HG02981 (cell line): Measurements from ENCODE around the gene GTF2F1.
"Not testable (repeated sequence)": the region's sequence is repeated elsewhere in the genome, so short reads cannot be mapped to it uniquely, and the experiment has no call there.

Source experiments
- ATAC-seq: cut with Tn5 transposase; IDR thresholded peaks from one replicate; pipeline ENCODE4 v1.9.1; 2021; ENCODE audit warnings: mild to moderate bottlenecking, moderate library complexity; ENCODE audit not compliant: unreplicated experiment

The GTF2F1 gene

DNA sequence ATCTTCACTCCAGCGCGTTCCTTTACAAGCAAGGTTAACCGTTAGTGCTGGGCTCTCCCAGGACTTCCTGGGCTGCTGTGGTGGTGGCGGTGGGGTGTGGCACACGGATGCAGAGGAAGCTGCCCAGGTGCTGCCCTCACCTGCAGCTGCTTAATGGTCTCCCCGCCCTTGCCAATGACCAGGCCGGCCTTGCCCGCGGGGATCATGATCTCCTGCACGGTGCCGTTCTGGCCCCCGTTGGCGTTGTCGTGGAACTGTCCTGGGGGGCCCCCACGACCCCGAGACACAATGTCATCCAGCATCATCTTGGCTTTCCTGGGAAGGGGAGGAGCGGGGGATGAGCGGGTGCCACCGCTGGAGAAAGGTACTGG lies 25.6 kb upstream of the GTF2F1 start:
- no peak for ATAC-seq

DNA sequence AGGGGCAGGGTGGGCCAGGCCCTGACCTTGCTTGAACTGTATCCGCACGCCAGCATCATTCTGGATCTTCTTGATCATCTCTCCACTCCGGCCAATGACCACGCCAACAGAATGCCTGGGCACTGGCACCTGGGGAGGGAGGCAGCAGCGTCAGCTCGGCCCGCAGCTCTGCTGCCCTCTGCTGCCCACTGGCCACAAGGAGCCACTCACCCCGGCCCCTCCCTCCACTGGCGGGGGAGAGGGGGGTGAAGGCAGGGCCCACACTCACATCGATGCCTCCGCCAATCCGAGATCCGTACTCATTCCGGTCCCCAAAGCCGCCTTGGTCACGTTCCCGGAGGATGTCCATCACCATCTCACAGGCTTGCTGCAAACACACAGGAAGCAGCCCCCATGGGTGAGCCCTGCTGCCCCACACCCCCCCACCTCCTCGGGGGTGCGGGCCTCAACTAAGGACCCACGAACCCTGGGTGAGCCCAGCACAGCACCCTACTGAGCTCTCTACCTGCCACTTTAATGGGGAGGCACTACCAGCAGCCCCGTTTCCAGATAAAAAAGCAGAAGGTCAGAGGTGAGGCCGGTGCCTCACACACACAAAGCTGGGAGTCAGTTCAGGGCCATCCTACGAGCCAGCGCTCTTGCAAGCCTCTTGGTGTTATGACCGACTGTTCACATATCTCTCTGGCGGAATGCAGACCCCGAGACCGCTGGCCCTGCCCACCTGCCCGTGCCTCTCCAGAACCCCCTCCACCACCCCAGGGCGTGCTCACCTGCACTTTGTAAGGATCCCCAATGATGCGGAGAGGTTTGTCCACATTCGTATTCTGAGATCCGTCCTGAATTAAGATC lies 25.0 kb upstream of the GTF2F1 start:
- ATAC-seq = no peak

DNA sequence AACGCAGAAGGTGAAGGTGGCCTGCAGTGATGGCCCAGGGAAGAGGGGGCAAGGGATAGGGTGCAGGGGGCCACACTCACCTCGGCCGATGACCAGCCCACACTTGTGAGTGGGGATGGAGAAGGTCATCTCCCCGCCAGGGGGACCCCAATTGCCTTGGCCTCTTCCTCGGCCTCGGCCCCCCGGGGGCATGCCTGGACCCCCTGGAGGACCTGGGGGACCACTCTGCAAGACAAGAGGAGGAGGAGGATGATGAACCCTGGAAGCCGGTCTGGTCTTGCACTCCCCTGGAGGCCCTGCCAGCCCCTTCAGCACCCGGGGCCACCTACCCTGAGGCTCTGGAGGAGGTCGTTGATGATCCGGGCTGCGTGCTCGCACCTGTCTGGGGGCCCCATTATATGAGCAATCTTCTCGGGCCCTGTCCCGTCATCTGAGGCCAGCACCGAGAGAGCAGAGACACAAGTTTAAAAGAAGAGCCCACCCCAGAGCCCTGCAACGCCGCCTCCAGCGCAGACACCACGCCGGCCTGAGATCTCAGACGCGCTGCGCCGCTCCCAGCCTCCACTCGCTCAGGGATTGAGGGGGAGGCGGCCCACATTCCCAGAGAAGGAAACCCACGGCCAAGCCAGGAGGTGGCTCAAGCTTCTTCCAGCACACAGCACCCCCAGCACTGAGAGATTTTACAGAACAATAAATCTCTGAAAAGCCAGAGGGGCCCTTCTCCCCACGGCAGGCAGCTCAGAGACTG lies 23.9 kb upstream of the GTF2F1 start:
- ATAC-seq = no peak

DNA sequence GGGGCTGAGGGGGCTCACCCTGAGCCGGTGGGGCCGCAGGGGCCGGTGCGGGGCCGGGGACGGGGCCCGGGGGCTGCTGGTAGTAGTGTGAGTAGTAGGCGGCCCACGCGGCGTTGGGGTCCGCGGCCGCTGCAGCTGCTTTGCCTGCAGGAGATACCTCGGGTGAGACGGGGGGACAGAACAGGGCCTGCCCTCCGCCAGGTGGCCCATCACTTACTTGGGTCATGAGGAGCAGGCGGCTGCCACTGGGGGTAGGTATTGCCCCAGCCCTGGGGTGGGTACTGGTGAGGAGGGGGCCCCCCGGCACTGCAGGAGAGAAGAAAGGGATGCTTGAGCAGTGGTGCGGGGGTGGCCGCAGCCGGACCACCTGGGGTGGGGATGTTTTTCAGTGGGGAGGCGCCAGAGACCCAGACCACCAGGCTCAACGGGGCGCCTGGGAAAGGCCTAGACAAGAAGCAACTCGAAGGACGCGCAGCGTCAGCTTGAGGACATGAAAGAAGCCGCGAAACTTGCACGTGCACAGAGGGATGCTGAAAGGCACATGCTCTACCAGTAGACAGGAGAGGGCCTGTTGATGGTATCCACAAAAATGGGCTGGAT lies 22.7 kb upstream of the GTF2F1 start:
- ATAC-seq = no peak

DNA sequence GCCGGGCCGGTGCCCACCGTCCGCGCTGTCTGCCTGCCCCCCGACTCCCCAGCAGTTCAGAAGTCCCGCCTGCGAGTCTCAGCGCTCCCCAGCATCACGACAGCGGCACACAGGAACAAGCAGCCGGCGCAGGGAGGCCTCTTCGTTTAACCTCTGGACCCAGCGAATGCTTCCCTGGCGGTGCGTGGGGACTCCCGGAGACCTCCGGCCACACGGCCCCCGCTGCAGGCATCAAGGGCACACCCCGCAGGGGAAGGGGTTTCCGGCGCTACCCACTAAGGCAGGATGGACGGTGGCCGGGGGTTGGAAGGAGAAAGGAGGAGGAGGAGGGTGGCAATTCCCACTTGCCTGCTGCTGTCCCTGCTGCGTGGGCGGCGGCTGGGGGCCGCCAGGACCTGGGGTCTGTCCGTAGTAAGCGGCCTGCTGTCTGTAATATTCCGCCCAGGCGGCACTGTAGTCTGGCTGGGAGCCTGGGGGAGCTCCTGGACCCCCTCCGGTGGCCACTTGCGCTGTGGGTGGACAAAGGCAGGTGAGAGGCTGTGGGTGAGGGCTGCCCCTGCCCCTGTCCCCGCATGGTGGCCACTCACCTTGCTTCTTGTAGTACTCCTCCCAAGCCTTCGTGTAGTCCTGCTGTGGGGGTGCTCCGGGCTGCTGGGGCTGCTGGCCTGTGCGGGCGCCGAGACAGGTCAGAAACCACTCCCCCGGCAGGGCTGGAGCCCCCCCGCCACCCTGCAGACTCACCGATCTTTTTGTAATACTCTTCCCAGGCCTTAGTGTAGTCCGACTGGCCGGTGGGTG lies 22.0 kb upstream of the GTF2F1 start:
- no peak for ATAC-seq

DNA sequence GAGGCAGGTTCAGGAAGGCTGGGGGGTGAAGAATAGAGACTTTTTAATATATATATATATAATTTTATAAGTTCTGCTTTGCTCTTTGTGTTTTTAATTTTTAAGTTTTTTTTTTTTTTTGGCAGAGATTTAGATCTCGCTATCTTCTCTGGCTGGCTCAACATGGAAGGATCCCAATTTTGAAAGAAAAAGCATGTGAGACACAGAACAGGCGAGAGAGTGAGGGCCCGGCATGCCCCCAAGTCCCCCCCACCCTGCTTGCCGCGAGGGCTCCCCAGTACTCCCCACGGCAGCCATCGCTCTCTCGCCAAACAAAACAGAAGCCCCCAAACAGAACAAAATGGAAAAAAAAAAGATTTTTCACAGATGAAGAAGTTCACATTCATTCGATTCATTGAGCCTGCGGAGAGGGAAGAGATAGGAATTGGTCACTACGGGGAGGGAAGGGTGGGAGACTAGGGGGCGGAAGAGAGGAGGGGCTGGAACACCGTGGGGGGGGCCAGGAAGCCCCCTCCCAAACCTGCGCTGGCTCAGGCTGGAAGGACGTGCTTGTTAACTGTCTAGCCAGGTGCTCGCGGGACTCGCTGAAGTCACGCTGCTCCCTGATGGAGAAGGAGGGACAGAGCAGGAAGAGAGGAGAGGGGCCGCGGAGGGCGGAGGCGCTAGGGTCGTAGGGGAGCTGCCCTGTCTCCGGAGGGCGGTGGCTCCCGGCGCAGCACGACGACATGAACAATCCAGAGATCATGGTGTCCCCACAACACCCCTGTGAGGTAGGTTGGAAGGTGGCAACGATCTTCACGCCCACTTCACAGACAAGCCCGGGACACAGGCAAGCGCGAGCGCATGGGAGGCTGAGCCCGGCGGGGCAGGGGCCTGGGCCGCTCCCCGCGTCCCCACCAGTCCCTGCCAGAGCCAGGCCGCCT lies 21.0 kb upstream of the GTF2F1 start:
- no peak for ATAC-seq

DNA sequence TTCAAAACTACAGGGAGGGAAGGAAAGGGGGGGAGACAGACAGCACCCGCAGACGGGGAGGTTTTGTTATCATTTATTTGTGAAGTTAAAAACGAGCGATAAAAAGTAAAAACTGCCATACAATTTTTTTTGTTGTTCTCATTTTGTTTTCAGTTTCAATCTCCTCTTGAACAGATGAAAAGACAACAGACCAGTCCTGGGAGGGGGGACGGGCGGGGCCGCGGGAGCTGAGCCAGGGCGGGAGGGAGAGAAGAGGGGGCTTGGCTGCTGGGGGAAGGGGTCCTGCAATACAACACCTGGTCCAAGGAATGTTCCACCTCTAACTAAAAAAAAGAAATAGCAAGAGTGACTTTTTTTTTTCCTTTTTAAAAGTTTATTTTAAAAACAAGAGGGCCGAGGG lies 20.3 kb upstream of the GTF2F1 start:
- no peak for ATAC-seq

DNA sequence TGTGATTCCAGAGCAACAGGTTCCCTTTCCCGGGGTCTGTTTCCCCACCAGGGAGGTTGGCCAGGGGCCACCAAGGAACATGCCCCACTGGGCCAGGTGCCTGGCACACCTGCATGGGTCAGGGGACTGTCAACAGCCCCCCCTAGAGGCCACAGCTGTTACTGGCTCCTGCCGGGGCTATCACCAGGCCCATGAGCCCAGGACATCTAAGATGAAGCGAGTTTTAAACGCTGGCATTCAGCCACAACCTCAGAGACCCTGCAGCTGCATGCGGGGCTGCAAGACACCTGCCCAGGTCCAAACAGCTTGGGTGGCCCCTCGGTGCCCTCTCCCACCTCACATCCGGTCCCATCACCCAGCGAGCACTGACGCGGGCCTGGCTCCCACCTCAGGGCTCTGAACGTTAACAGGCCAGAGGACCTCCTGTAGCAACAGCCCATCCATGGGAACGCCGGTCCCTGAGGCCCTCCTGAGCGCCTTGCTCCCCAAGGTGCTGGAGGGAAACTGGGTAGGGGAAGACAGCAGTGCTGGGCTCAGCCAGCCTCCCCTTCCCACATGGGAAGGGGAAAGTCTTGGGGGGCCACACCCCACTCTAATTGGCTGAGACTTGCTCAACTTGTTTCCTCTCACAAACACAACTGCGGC lies 19.6 kb upstream of the GTF2F1 start:
- ATAC-seq = no peak

DNA sequence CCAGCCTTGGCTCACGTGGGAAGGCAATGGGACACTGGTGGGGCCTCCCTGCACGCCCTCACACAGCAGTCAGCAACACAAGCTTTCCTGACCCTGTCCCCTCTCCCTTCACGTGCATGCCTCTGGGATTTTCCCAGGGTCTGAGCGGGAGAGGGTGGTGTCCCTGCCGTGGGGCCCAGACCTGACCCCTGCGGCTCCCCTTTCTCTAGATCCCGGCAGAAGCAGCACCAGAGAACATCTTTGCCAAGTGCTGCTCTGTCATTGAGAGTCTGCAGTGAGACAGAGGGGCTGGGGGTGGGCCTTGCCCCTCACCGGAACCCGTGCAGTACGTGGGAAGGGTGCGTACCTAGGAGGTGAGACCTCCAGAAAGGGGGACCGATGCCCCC lies 19.1 kb upstream of the GTF2F1 start:
- ATAC-seq = no peak

DNA sequence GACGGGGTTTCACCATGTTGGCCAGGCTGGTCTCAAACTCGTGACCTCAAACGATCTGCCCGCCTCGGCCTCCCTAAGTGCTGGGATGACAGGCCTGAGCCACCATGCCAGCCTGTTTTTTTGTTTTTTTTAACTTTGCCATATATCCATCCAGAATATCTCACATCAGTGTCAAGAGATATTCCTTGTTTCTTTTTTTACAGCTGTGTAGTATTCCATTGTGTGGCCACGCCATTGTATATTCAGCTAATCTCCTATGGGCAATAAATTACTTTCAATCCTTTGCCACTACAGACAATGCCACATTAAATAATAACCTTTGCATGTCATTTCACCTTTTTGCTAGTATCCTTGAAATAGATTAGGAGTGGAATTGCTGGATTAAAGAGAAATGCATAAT lies 16.4 kb upstream of the GTF2F1 start:
- no peak for ATAC-seq

DNA sequence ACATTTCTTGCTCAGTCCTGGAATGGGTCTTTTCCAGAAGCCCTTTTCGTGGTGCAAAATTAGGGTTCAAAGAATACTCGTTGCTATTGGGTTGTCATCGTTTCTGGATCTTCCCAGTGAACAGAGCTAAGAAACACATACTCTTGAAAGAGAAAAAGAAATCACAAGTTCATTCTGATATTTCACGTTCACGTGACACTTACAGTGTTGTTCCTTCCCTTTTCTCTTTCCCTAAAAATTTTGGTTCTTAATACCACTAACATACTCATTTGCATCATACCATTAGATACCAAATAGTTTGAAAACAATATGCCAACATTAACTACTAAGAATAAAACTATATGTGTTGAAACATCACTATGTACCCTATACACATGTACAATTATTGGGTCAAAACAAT lies 13.4 kb upstream of the GTF2F1 start:
- ATAC-seq = no peak

DNA sequence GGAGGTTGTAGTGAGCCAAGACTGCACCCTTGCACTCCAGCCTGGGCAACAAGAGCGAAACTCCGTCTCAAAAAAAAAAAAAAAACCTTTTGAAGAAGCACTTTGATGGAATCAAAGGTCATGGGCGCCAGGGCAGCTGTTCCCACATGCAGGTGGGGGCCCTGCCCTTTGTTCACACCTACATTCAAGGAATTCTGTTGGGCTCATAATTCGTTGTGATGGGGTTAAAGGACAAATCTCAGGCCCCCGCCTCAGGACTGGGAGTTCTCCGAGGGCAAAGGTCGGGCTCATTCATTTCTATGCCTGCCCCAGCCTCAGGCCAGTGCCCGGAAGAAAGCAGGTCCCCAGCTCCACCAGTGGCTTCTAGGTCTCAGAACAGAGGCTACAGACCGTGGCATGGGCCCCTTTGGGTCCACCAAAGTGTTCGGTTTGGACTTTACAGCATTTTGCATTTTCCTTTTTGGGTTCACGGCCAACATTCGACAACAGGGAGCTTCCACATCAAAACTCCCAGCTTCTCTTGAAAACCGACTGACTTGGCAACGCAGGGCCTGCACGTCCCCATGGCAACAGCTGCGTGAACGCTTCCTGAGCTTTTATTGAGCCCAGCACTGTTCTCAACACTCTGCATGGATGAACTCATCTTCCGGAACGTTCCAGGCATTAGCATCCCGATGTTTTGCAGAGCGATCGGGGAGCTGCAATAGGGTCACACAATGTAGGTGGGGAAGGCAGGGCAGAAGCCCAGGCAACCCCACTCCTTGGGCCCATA lies 10.1 kb upstream of the GTF2F1 start:
- ATAC-seq = no peak

DNA sequence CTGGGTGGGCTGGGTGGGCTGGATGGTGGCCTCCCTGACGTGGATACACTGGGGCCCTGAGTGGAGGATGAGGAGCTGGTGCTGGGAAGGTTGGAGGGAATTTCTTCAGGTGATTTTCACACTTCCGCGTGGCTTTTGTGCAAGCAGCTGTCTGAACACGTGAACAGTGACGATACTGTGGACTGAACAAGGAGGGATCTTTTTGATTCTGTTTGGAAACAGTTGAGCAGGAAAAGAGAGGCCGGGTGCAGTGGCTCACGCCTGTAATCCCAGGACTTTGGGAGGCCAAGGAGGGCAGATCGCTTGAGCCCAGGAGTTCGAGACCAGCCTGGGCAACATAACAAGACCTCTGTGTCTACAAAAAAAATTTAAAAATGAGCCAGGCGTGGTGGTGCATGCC lies 9.1 kb upstream of the GTF2F1 start:
- ATAC-seq = no peak

DNA sequence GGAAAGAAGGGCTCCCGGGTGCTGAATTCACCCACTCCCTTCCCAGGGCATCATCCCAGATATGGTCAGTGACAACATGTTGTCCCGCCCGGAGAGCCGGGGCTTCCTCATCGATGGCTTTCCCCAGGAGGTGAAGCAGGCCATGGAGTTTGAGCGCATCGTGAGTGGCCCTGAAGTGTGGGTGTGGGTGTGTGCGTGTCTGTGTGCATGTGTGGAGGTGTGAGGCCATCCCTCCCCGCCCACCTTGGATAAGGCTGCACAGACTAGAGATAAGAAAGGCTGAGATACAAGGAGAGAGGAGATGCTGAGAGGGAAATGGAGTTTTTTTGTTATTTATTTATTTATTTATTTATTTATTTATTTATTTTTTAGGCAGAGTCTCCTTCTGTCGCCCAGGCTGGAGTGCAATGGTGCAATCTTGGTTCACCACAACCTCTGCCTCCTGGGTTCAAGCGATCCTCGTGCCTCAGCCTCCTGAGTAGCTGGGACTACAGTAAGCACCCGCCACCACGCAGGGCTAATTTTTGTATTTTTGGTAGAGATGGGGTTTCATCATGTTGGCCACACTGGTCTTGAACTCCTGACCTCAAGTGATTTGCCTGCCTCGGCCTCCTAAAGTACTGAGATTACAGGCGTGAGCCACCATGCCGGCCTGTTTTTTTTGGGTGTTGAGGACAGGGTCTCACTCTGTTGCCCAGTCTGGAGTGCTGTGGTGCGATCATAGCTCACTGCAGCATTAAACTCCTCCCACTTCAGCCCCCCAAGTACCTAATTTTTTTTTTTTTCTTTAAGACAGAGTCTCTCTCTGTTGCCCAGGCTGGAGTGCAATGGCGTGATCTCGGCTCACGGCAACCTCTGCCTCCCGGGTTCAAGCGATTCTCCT lies 7.3 kb upstream of the GTF2F1 start:
- not testable (repeated sequence) for ATAC-seq

DNA sequence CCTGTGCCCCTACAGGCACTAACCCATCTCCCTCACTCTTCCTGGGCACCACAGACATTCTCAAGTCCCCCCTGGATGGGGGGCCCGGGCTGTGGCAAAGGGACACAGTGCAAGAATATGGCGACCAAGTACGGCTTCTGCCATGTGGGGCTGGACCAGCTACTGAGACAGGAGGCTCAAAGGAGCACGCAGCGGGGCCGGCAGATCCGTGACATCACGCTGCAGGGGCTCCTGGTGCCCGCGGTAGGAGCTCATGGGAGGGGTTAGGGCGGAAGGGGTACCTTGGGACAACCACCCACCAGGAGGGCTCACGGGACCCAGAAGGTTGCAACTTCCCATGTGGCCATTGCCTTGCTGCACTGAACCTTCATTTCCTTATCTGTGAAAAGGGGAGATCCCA lies 3.3 kb upstream of the GTF2F1 start:
- no peak for ATAC-seq

DNA sequence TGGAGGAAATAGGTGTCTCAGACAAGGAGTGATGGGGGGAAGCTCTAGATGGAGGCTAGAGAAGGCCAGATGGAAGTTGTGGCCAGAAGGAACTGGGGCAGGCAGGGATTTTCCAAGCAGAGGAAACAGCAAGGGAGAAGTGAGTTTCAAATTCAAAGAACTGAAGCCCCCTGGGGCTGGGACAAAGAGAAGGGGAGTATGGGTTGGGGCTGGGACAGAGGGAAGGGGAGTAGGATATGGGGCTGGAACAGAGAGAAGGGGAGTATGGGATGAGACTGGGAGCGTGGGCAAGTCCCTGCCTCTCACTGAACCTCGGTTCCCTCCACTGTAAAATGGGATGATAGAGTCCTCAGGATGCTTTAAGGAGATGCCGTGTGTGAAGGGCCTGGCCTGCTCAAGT lies 1.9 kb upstream of the GTF2F1 start:
- ATAC-seq = no peak

DNA sequence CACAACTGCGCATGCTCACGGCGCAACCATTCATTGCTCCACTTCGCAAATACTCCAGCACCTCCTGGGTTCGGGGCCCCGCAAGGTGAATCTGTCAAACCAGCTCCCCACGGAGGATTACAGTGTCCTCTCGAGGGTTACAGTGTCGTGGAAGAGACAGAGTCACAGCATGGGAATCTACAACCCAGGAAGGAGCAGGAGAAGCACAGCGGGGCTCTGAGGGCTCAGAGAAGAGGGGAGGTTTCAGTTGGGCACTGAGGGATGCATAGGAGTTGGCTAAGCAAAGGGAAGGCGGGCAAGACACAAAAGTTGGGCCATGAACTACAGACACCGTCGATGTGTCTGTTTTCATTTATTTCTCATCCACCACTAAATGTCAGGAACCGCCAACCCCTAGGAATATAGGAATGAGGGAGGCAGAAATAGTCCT lies 1.0 kb upstream of the GTF2F1 start:
- ATAC-seq = no peak
